GM12878 (cell line): ENCODE results near the gene KIAA1328. TPM values are rescaled to one million over a fixed set of nuclear protein-coding genes. Genes with fewer than 3 reads are reported as not detected.

Experiments used
- ATAC-seq: fragments of 200-7000 bp; cut with Tn5 transposase; 3 replicates; pipeline ENCODE4 v1.9.1; 2020; ENCODE audit warnings: mild to moderate bottlenecking, moderate library complexity
- BruUV-seq: library from RNA; stranded (reverse); fragments of 400-500 nt; replicated peaks from 2 replicates; lab custom pipeline; 2021; lab: Mats Ljungman, UMichigan
- CTCF ChIA-PET: fragments of 300-600 bp; sonication (Branson Sonifier 250); formaldehyde crosslinking; extraction: SDS; loops from one replicate; lab custom pipeline; 2021; ENCODE audit warnings: inconsistent platforms; lab: Yijun Ruan, JAX
- POLR2A ChIA-PET: fragments of 350-600 bp; formaldehyde crosslinking; extraction: SDS; loops from one replicate; lab custom pipeline; 2021; ENCODE audit warnings: inconsistent platforms; lab: Charles Lee
- RAD21 ChIA-PET: fragments of 300-600 bp; sonication (Branson Sonifier 250); formaldehyde crosslinking; loops from one replicate; lab custom pipeline; 2023; ENCODE audit warnings: antibody characterized with exemption; ENCODE audit not compliant: unreplicated experiment; lab: Charles Lee
- SMC1A ChIA-PET: fragments of 300-600 bp; sonication (Branson Sonifier 250); formaldehyde crosslinking; loops from one replicate; lab custom pipeline; 2023; ENCODE audit not compliant: unreplicated experiment, uncharacterized antibody; lab: Charles Lee
- DNase-seq: peaks from one replicate; pipeline ENCODE4 v3.0.0-alpha.2; 2011; ENCODE audit warnings: low read depth, low spot score
- FAIRE-seq: peaks from 3 replicates; lab custom pipeline; 2011; peaks lifted over from hg19 to GRCh38; lab: Jason Lieb, UNC
- H2AFZ ChIP-seq: 2 replicates; pipeline ENCODE4 v1.6.0; 2011; ENCODE audit warnings: low read depth, low read length, control low read depth; ENCODE audit not compliant: control insufficient read depth
- H3K27ac ChIP-seq: 2 replicates; pipeline ENCODE4 v1.5.1; 2011; ENCODE audit warnings: control low read depth; ENCODE audit not compliant: control insufficient read depth, insufficient read depth
- H3K27me3 ChIP-seq, 2 experiments: replicated peaks in 1 of 2; 2 replicates each; pipeline versions ENCODE4 v1.6.0 to v1.6.1; 2011; ENCODE audit warnings: low read length in 1 of 2; ENCODE audit not compliant: control insufficient read depth in 2 of 2, insufficient read depth in 2 of 2
- H3K36me3 ChIP-seq, 2 experiments: 2 replicates each; pipeline ENCODE4 v1.5.1; 2011; ENCODE audit warnings: low read length in 1 of 2; ENCODE audit not compliant: control insufficient read depth in 2 of 2, insufficient read depth in 2 of 2
- H3K4me1 ChIP-seq: 2 replicates; pipeline ENCODE4 v1.6.1; 2011; ENCODE audit warnings: mild to moderate bottlenecking, low read length, moderate library complexity, mixed read lengths; ENCODE audit not compliant: control insufficient read depth, insufficient read depth
- H3K4me2 ChIP-seq: 2 replicates; pipeline ENCODE4 v1.6.0; 2011; ENCODE audit warnings: control low read depth; ENCODE audit not compliant: control insufficient read depth, insufficient read depth
- H3K4me3 ChIP-seq: fragments of 200-600 bp; sonication (generic); 2 replicates; pipeline ENCODE4 v1.5.1; 2016
- H3K79me2 ChIP-seq: 2 replicates; pipeline ENCODE4 v1.6.0; 2011; ENCODE audit warnings: low read length; ENCODE audit not compliant: control insufficient read depth, insufficient read depth
- H3K9ac ChIP-seq: 2 replicates; pipeline ENCODE4 v1.8.0; 2011; ENCODE audit warnings: low read length, control low read depth, mixed read lengths; ENCODE audit not compliant: control insufficient read depth, insufficient read depth
- H3K9me3 ChIP-seq: replicated peaks from 3 replicates; pipeline ENCODE4 v1.5.1; 2011; ENCODE audit warnings: mild to moderate bottlenecking, low read length; ENCODE audit not compliant: control insufficient read depth, insufficient read depth
- H4K20me1 ChIP-seq: 2 replicates; pipeline ENCODE4 v1.6.0; 2011; ENCODE audit not compliant: control insufficient read depth, insufficient read depth
- ASH2L ChIP-seq: fragments of 300-600, 200-600 bp; sonication (generic); IDR thresholded peaks from 2 replicates; pipeline ENCODE4 v1.6.1; 2017; ENCODE audit warnings: low read depth, mild to moderate bottlenecking, borderline replicate concordance
- BCL3 ChIP-seq: IDR thresholded peaks from 2 replicates; pipeline ENCODE4 v1.6.1; 2011; ENCODE audit warnings: borderline replicate concordance, low read depth, mild to moderate bottlenecking, moderate library complexity, low read length; ENCODE audit not compliant: insufficient read depth, poor library complexity, severe bottlenecking
- BHLHE40 ChIP-seq, 2 experiments: fragments of 450-650 bp in 1 of 2; IDR thresholded peaks; 2 replicates each; pipeline ENCODE4 v1.6.1; 2011 to 2017; ENCODE audit warnings: low read depth in 2 of 2, borderline replicate concordance in 1 of 2, improper control_type of control experiment in 1 of 2, low read length in 1 of 2, mild to moderate bottlenecking in 1 of 2
- E4F1 ChIP-seq: fragments of 450-650 bp; IDR thresholded peaks from 2 replicates; pipeline ENCODE4 v1.6.1; 2018; ENCODE audit warnings: borderline replicate concordance, mild to moderate bottlenecking; ENCODE audit not compliant: partially characterized antibody
- EED ChIP-seq: sonication (generic); IDR thresholded peaks from 2 replicates; pipeline ENCODE4 v1.6.1; 2016; ENCODE audit warnings: antibody characterized with exemption, low read depth
- ESRRA ChIP-seq: IDR thresholded peaks from 2 replicates; pipeline ENCODE4 v1.6.1; 2012; ENCODE audit warnings: mild to moderate bottlenecking, low read length, improper control_type of control experiment
- GATAD2B ChIP-seq: fragments of 450-650 bp; conservative IDR thresholded peaks from 2 replicates; pipeline ENCODE4 v1.6.1; 2017; ENCODE audit warnings: low read depth, mild to moderate bottlenecking, moderate library complexity
- HDAC2 ChIP-seq: fragments of 200-600 bp; sonication (generic); IDR thresholded peaks from 2 replicates; pipeline ENCODE4 v1.6.1; 2017
- KLF5 ChIP-seq: fragments of 450-650 bp; IDR thresholded peaks from 2 replicates; pipeline ENCODE4 v1.6.1; 2014; ENCODE audit warnings: mild to moderate bottlenecking; ENCODE audit not compliant: partially characterized antibody
- NBN ChIP-seq: fragments of 450-650 bp; IDR thresholded peaks from 2 replicates; pipeline ENCODE4 v1.6.1; 2016
- PAX5 ChIP-seq: IDR thresholded peaks from 2 replicates; pipeline ENCODE4 v1.6.1; 2011; ENCODE audit warnings: low read depth, low read length, borderline replicate concordance
- RAD21 ChIP-seq: IDR thresholded peaks from 2 replicates; pipeline ENCODE4 v1.6.1; 2011; ENCODE audit warnings: mild to moderate bottlenecking, low read depth, low read length, moderate library complexity; ENCODE audit not compliant: insufficient read depth
- REST ChIP-seq: IDR thresholded peaks from 2 replicates; pipeline ENCODE4 v1.6.1; 2012; ENCODE audit warnings: mild to moderate bottlenecking, low read depth, low read length
- SMARCA5 ChIP-seq: fragments of 450-650 bp; IDR thresholded peaks from 2 replicates; pipeline ENCODE4 v1.6.1; 2017; ENCODE audit warnings: mild to moderate bottlenecking
- TCF7 ChIP-seq: IDR thresholded peaks from 2 replicates; pipeline ENCODE4 v1.6.1; 2014; ENCODE audit warnings: antibody characterized with exemption, borderline replicate concordance
- YBX1 ChIP-seq: fragments of 450-650 bp; IDR thresholded peaks from 2 replicates; pipeline ENCODE4 v1.6.1; 2016; ENCODE audit warnings: antibody characterized with exemption
- ZNF217 ChIP-seq: fragments of 450-650 bp; IDR thresholded peaks from 2 replicates; pipeline ENCODE4 v1.6.1; 2017; ENCODE audit warnings: antibody characterized with exemption, mild to moderate bottlenecking
- ZZZ3 ChIP-seq: IDR thresholded peaks from 2 replicates; pipeline ENCODE4 v1.6.1; 2011; ENCODE audit warnings: low read depth; ENCODE audit not compliant: control insufficient read depth, insufficient read length
- WGBS: methylation state at CpG from one replicate; pipeline ENCODE4 v1.1.6; 2016; ENCODE audit warnings: low lambda C conversion rate; ENCODE audit not compliant: insufficient replicate concordance, insufficient coverage; ENCODE audit errors: missing lambda C conversion rate; 5-methylcytosine and 5-hydroxymethylcytosine counted together
- in situ Hi-C: fragments of 300-500 bp; cut with MboI; formaldehyde crosslinking; loops from 9 replicates; pipeline ENCODE4 v1.14.3; 2018; ENCODE audit warnings: mixed read lengths
- intact Hi-C: fragments of 100-400 bp; cut with micrococcal nuclease; formaldehyde crosslinking; loops from one replicate; pipeline ENCODE4 v1.14.2; 2022; ENCODE audit not compliant: unreplicated experiment
- polyA plus RNA-seq, 11 experiments: library from polyadenylated mRNA; depleted of rRNA in 4 of 11; unstranded in 6 of 11; stranded (reverse) in 5 of 11; fragments of >200 nt; fragmentation: Nextera tagmentation in 4 of 11; fragmentation: Illumina TruSeq in 1 of 11; extraction: Ambion mirVana in 4 of 11; extraction: Trizol in 1 of 11; gene quantifications; 1 replicate in 1 of 11; 2 replicates in 10 of 11; pipeline versions ENCODE4 v1.2.1 to v1.2.3, GENCODE V29; 2011 to 2016; ENCODE audit warnings: inconsistent platforms in 2 of 11, missing spikeins in 2 of 11, low read depth in 1 of 11
- total RNA-seq, 4 experiments: library from RNA; depleted of rRNA in 3 of 4; stranded (reverse); fragments of >200 nt in 3 of 4; fragmentation: Illumina TruSeq in 1 of 4; extraction: Trizol in 1 of 4; gene quantifications; 2 replicates each; pipeline versions ENCODE4 v1.2.1 to v1.2.3, GENCODE V29; 2013 to 2021

The KIAA1328 gene
- total and polyA plus RNA-seq, 10 of the 15 experiments (the other 5 are each of a cell fraction or from before 2014, with no cell fraction given): 3.1 to 7.1 (median 4.6) TPM

DNA sequence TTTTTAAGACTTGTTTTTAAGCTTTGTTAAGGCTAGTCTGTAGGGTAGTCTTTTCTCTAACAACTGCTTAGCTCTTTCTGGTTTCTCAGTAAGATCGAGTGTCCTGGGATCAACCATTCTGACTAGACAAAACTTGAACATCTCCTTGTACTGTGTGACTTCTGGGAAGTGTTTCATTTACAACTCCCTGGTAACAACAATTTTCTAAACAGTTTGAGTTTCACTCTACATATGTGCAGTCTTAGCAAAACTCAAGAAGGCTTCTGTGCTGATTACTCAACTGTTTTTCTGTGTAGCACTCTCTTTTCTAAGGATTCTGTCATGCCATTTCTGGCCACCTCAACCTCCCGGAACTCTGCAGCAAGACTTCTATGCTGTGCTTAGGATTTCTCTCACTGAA is 204.5 kb downstream of the KIAA1328 start:
- H3K9me3 ChIP-seq: no peaks in the 10 kb centered on the region

More for the DNA sequence above, 204.5 kb downstream of the KIAA1328 start:
- no peak overlapping the region for H3K4me2 ChIP-seq
- FAIRE-seq (no peak), ATAC-seq (no peak), DNase-seq (no peak)
- RAD21 ChIA-PET: no interaction called here
- in situ Hi-C loops: no loop called here
- CTCF ChIA-PET: no interaction called here
- H3K4me3 ChIP-seq: no peak overlapping the region
- no peaks in the 10 kb centered on the region for H3K4me1 ChIP-seq
- no peaks in the 10 kb centered on the region for H3K27me3 ChIP-seq
- 53% methylated on average over 2 of the region's 2 CpGs for WGBS
- POLR2A ChIA-PET: no interaction called here
- no peak overlapping the region for H3K9ac ChIP-seq
- TF ChIP-seq ESRRA (no peak), BCL3 (no peak), ZNF217 (no peak), RAD21 (no peak), ASH2L (no peak), E4F1 (no peak), BHLHE40 (IDR thresholded peaks at IDR 0.05; ENCODE audit: borderline replicate concordance in 1 of 2, low read depth in 2 of 2, low read length in 1 of 2) (no peak), PAX5 (no peak), SMARCA5 (no peak), HDAC2 (no peak), KLF5 (no peak), REST (no peak), YBX1 (no peak), ZZZ3 (no peak), GATAD2B (no peak), NBN (no peak), TCF7 (no peak), EED (no peak)
- TF ChIP-seq, all 136 proteins: peak for 0
- no peak overlapping the region for H3K27ac ChIP-seq
- no peaks in the 10 kb centered on the region for H4K20me1 ChIP-seq
- BruUV-seq: no TSS peak
- H2AFZ ChIP-seq: no peak overlapping the region
- no peaks in the 10 kb centered on the region for H3K36me3 ChIP-seq
- intact Hi-C loops: no loop called here
- no peaks in the 10 kb centered on the region for H3K79me2 ChIP-seq
- SMC1A ChIA-PET: no interaction called here
